K562 (cell line): ENCODE measurements around the gene PPARG. TPM values are rescaled to one million over a fixed set of nuclear protein-coding genes. Genes with fewer than 3 reads are reported as not detected.

ENCODE experiments used
- ATAC-seq: fragments of 200-7000 bp; cut with Tn5 transposase; 3 replicates; pipeline ENCODE4 v1.9.1; 2020; ENCODE audit warnings: moderate library complexity
- BruUV-seq: library from RNA; stranded (reverse); fragments of 400-500 nt; replicated peaks from 2 replicates; lab custom pipeline; 2021; lab: Mats Ljungman, UMichigan
- CTCF ChIA-PET: fragments of 300-600 bp; formaldehyde crosslinking; extraction: SDS; loops from one replicate; lab custom pipeline; 2021; ENCODE audit warnings: low intra/inter-chr PET ratio; lab: Yijun Ruan, JAX
- POLR2A ChIA-PET: fragments of 300-600, 350-650 bp; sonication (Branson Sonifier 250); formaldehyde crosslinking; extraction: SDS; loops from one replicate; lab custom pipeline; 2021; ENCODE audit warnings: antibody characterized with exemption, inconsistent platforms; lab: Yijun Ruan, JAX
- DNase-seq, 4 experiments: peaks; one replicate each; pipeline versions ENCODE4 v3.0.0 to v3.0.0-alpha.2; 2011 to 2018; ENCODE audit warnings: low spot score in 3 of 4, mixed read lengths in 3 of 4; ENCODE audit errors: extremely low read depth in 1 of 4
- FAIRE-seq: peaks from 2 replicates; lab custom pipeline; 2011; peaks lifted over from hg19 to GRCh38; lab: Jason Lieb, UNC
- H2AFZ ChIP-seq: 2 replicates; pipeline ENCODE4 v1.6.0; 2011; ENCODE audit warnings: low read depth, low read length, control low read depth, inconsistent platforms
- H3K27ac ChIP-seq: fragments of 200-600 bp; 3 replicates; pipeline ENCODE4 v1.8.0; 2011; ENCODE audit warnings: low read depth, mild to moderate bottlenecking, control low read depth, inconsistent platforms, low read length, moderate library complexity, mixed read lengths; ENCODE audit errors: extremely low read depth
- H3K27me3 ChIP-seq, 2 experiments: fragments of 300-600 bp in 1 of 2; 2 replicates in 1 of 2; 3 replicates in 1 of 2; pipeline versions ENCODE4 v1.6.0 to v1.8.0; 2011; ENCODE audit warnings: inconsistent platforms in 2 of 2, low read length in 2 of 2, mild to moderate bottlenecking in 1 of 2, mixed read lengths in 1 of 2, moderate library complexity in 1 of 2; ENCODE audit not compliant: control insufficient read depth in 2 of 2, insufficient read depth in 2 of 2
- H3K36me3 ChIP-seq: fragments of 300-600 bp; 3 replicates; pipeline ENCODE4 v1.8.0; 2011; ENCODE audit warnings: mild to moderate bottlenecking, low read length, inconsistent platforms; ENCODE audit not compliant: control insufficient read depth, insufficient read depth
- H3K4me1 ChIP-seq, 2 experiments: fragments of 200-600 bp in 1 of 2; replicated peaks in 1 of 2; 2 replicates in 1 of 2; 3 replicates in 1 of 2; pipeline versions ENCODE4 v1.5.1 to v1.8.0; 2011; ENCODE audit warnings: inconsistent platforms in 2 of 2, low read length in 2 of 2, mild to moderate bottlenecking in 1 of 2, mixed read lengths in 1 of 2, moderate library complexity in 1 of 2; ENCODE audit not compliant: control insufficient read depth in 2 of 2, insufficient read depth in 2 of 2
- H3K4me2 ChIP-seq: 2 replicates; pipeline ENCODE4 v1.6.1; 2011; ENCODE audit warnings: low read length, control low read depth, inconsistent platforms, mixed read lengths; ENCODE audit not compliant: insufficient read depth
- H3K4me3 ChIP-seq: fragments of 200-600 bp; sonication (generic), shearing (Covaris generic); 2 replicates; pipeline ENCODE4 v1.5.1; 2016; ENCODE audit warnings: control low read depth, inconsistent platforms
- H3K79me2 ChIP-seq: fragments of 200-600 bp; 3 replicates; pipeline ENCODE4 v1.8.0; 2011; ENCODE audit warnings: low read length, inconsistent platforms; ENCODE audit not compliant: control insufficient read depth, insufficient read depth
- H3K9ac ChIP-seq, 2 experiments: 2 replicates each; pipeline versions ENCODE4 v1.6.0 to v1.6.1; 2011; ENCODE audit warnings: low read depth in 2 of 2, low read length in 2 of 2, control low read depth in 1 of 2, inconsistent platforms in 1 of 2, mild to moderate bottlenecking in 1 of 2, mixed read lengths in 1 of 2; ENCODE audit not compliant: insufficient read depth in 1 of 2
- H3K9me1 ChIP-seq: one replicate; pipeline ENCODE4 v1.6.0; 2011; ENCODE audit warnings: inconsistent platforms, mild to moderate bottlenecking, low read length, moderate library complexity; ENCODE audit not compliant: control insufficient read depth, insufficient read depth
- H3K9me3 ChIP-seq: replicated peaks from 2 replicates; pipeline ENCODE4 v1.5.1; 2011; ENCODE audit warnings: low read depth, low read length, inconsistent platforms; ENCODE audit not compliant: control insufficient read depth, insufficient read depth
- H4K20me1 ChIP-seq: replicated peaks from 2 replicates; pipeline ENCODE4 v1.6.1; 2011; ENCODE audit warnings: low read length, inconsistent platforms, mixed read lengths; ENCODE audit not compliant: control insufficient read depth, insufficient read depth
- EP400 ChIP-seq: fragments of 450-650 bp; IDR thresholded peaks from 2 replicates; pipeline ENCODE4 v1.6.1; 2017; ENCODE audit warnings: antibody characterized with exemption, mild to moderate bottlenecking, moderate library complexity
- KDM5B ChIP-seq: fragments of 200-600 bp; sonication (generic); IDR thresholded peaks from 2 replicates; pipeline ENCODE4 v1.6.1; 2012; ENCODE audit warnings: low read depth, mild to moderate bottlenecking, moderate library complexity, low read length, control low read depth, inconsistent platforms; ENCODE audit not compliant: insufficient replicate concordance
- LCOR ChIP-seq: sonication (generic); formaldehyde crosslinking; IDR thresholded peaks from 2 replicates; pipeline ENCODE4 v1.8.0; 2022; ENCODE audit warnings: mild to moderate bottlenecking, missing genetic modification reagents
- NR4A1 ChIP-seq, 2 experiments: fragments of 250-450 bp in 1 of 2; fragments of 450-650 bp in 1 of 2; sonication (Bioruptor Pico) in 1 of 2; IDR thresholded peaks; 2 replicates each; pipeline versions ENCODE4 v1.4.0 to v1.6.1; 2016 to 2020; ENCODE audit warnings: mild to moderate bottlenecking in 2 of 2, missing compliant biosample characterization in 1 of 2, missing genetic modification characterization in 1 of 2, moderate library complexity in 1 of 2
- PCBP1 ChIP-seq: fragments of 200-400 bp; formaldehyde crosslinking; IDR thresholded peaks from 2 replicates; pipeline ENCODE4 v1.6.1; 2018; ENCODE audit warnings: mild to moderate bottlenecking, low read depth, low read length; ENCODE audit not compliant: poor library complexity, severe bottlenecking
- SMARCA4 ChIP-seq: fragments of 450-650 bp; IDR thresholded peaks from 2 replicates; pipeline ENCODE4 v1.6.1; 2016
- TFAM ChIP-seq: fragments of 250-450 bp; sonication (Bioruptor Pico); conservative IDR thresholded peaks from 2 replicates; pipeline ENCODE4 v1.5.0; 2021; ENCODE audit warnings: mild to moderate bottlenecking, moderate library complexity
- TRIM28 ChIP-seq: fragments of 450-650 bp; IDR thresholded peaks from 2 replicates; pipeline ENCODE4 v1.6.1; 2017
- ZHX1 ChIP-seq: fragments of 150-350 bp; conservative IDR thresholded peaks from 2 replicates; pipeline ENCODE4 v1.6.1; 2014; ENCODE audit warnings: low read length
- ZKSCAN8 ChIP-seq: fragments of 200-800 bp; sonication (Bioruptor generic); IDR thresholded peaks from 2 replicates; pipeline ENCODE4 v1.6.1; 2016; ENCODE audit warnings: missing genetic modification characterization, missing compliant biosample characterization
- WGBS: fragments of 100-300 bp; shearing (Covaris generic); methylation state at CpG from one replicate; pipeline ENCODE4 v1.1.6; 2016; ENCODE audit warnings: low coverage, mixed read lengths; ENCODE audit not compliant: insufficient coverage; ENCODE audit errors: missing lambda C conversion rate; 5-methylcytosine and 5-hydroxymethylcytosine counted together
- in situ Hi-C: fragments of 300-500 bp; cut with MboI; formaldehyde crosslinking; loops from 4 replicates; pipeline ENCODE4 v1.15.0; 2018; ENCODE audit warnings: inconsistent platforms, mixed read lengths
- intact Hi-C: fragments of 100-400 bp; cut with micrococcal nuclease; formaldehyde crosslinking; loops from 2 replicates; pipeline ENCODE4 v1.14.2; 2022
- polyA plus RNA-seq, 8 experiments: library from polyadenylated mRNA; depleted of rRNA in 4 of 8; stranded (reverse) in 5 of 8; unstranded in 3 of 8; fragments of >200 nt; fragmentation: Nextera tagmentation in 2 of 8; fragmentation: Illumina TruSeq in 1 of 8; extraction: Ambion mirVana in 2 of 8; extraction: Trizol in 1 of 8; gene quantifications; 2 replicates each; pipeline versions ENCODE4 v1.2.1 to v1.2.3, GENCODE V29; 2011 to 2014; ENCODE audit warnings: inconsistent platforms in 1 of 8, missing spikeins in 1 of 8
- total RNA-seq, 7 experiments: library from RNA; depleted of rRNA in 6 of 7; stranded (reverse); fragments of >200 nt in 6 of 7; fragmentation: Illumina TruSeq in 2 of 7; extraction: Trizol in 2 of 7; gene quantifications; 2 replicates each; pipeline versions ENCODE4 v1.2.1 to v1.2.3, GENCODE V29; 2011 to 2021; ENCODE audit warnings: low replicate concordance in 1 of 7

The PPARG gene
- total and polyA plus RNA-seq, 9 of the 15 experiments (the other 6 are each of a cell fraction or from before 2014, with no cell fraction given): not detected

GRCh38 chr3:12303534-12303933 is 14.7 kb downstream of the PPARG start:
- intact Hi-C loops: no loop called here
- no peaks in the 10 kb centered on the region for H3K9me1 ChIP-seq
- H3K4me2 ChIP-seq: no peak overlapping the region
- ChIA-PET CTCF (no interaction called here), POLR2A (no interaction called here)
- FAIRE-seq: no peak
- DNase-seq: no peak
- H3K9ac ChIP-seq: no peak overlapping the region
- H3K9me3 ChIP-seq: no peaks in the 10 kb centered on the region
- no peaks in the 10 kb centered on the region for H3K4me1 ChIP-seq
- no peak overlapping the region for H3K4me3 ChIP-seq
- 2% methylated on average over 2 of the region's 2 CpGs for WGBS
- H4K20me1 ChIP-seq: no peaks in the 10 kb centered on the region
- H2AFZ ChIP-seq: no peak overlapping the region
- H3K27ac ChIP-seq: no peak overlapping the region
- TF ChIP-seq KDM5B (no peak), PCBP1 (no peak), EP400 (no peak), ZHX1 (no peak), TRIM28 (no peak), LCOR (no peak), SMARCA4 (no peak), NR4A1 (CRISPR knock-in tag; IDR thresholded peaks at IDR 0.05) (no peak), NR4A1 (tag; IDR thresholded peaks at IDR 0.05) (no peak), TFAM (no peak), ZKSCAN8 (CRISPR knock-in tag) (no peak)
- no peaks in the 10 kb centered on the region for H3K79me2 ChIP-seq
- H3K36me3 ChIP-seq: no peaks in the 10 kb centered on the region
- in situ Hi-C loops: no loop called here
- no peak for ATAC-seq
- no TSS peak for BruUV-seq
- H3K27me3 ChIP-seq: peaks cover 16 to 18% of the 10 kb centered on the region in 2 experiments; a peak in 4 of 5 replicates
